ENCODE measurements around the gene RABGEF1.
A peak's percentile ranks its signal among the peaks of the same experiment; 100 is the strongest.
"Not testable (repeated sequence)": the region's sequence is repeated elsewhere in the genome, so short reads cannot be mapped to it uniquely, and the experiment has no call there.

RABGEF1 gene

DNA sequence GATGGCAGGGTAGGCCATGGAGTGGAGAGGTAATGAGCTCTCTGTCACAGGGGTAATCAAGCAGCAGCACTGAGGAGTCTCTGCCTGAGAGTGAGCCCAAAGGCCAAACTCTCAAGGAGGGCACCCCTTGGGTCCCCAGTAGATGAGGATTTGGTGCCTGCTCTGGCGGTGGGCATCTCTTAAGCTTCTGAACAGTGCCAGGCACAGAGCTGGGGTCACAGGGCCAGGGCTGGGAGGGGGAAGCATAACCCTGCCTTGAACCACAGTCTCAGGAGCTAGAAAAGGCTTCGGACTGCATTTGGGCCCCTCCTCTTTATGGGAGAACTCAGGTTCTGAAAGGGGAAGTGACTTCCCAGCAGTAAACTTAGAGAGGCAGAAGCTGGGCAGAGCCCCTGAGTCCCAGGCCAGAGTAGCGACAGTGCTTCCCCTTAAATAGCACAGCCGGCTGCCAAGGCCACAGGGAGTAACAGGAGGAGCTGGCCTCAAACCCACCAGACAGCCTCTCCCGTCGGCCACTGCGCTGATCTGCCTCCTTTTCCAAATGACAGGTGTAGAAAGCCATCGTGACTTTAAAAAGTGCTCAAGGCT is 76.8 kb downstream of the RABGEF1 start:
- peak; percentile 4 to 47 for DNase-seq

DNA sequence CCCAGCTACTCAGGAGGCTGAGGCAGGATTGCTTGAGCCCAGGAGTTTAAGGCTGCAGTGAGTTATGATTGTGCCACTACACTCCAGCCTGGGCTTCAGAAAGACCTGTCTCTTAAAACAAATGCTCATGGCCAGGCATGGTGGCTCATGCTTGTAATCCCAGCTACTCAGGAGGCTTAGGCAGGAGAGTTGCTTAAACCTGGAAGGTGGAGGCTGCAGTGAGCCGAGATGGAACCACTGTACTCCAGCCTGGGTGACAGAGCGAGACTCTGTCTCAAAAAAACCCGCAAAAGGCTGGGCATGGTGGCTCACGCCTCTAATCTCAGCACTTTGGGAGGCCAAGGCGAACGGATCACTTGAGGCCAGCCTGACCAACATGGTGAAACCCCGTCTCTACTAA is 77.4 kb downstream of the RABGEF1 start:
- not testable (repeated sequence) for DNase-seq

DNA sequence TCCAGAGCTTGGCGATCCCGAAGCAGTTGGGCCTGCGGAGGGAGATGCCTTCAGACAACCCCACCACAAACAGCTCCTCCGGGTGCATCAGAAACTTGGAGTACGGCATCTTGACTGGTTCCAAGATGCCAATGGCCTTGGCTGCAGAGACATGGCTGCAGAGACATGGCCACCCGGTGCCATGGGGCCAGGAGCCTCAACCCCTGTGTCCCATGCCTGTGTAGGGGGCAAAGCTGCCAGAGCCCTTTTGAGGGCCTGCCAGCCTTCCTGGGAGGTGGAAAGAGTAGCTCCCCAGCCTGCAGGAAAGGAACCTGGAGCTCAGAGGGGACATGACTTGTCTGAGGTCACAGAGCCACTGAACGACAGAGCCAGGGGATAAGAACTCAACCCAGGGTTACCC is 83.5 kb downstream of the RABGEF1 start:
- no peak for DNase-seq

DNA sequence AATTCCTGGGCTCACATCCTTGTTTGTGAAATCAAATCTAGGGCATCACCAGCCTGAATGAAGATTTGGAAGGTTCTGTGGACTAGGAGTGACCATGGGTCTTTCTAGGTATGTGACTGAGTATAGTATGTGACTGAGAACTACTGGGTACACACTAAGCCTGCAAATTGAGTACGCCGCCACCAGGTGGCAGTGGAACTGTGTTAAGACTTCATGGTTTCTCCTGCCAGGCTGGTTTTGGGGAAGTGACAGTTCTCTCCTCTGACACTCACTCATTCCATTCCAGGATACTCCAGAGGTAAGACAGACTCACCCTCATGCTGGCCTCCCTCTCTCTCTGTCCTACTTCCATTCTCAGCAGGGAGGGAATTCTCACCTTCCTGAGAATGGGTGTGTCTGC is 85.0 kb downstream of the RABGEF1 start:
- DNase-seq, result peak; percentile 6 to 45

DNA sequence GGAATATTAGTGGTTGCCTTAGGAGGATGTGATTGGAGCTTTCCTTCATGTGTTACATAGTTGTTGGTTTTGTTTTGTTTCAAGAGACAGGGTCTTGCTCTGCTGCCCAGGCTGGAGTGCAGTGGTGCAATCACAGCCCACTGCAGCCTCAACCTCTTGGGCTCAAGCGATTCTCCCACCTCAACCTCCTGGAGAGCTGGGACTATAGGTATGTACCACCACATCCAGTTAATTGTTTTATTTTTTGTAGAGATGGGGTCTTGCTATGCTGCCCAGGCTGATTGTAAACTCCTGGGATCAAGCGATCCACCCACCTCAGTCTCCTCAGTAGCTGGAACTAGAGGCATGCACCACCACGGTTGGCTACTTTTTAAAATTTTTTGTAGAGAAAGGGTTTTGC is 86.1 kb downstream of the RABGEF1 start:
- DNase-seq, result no peak

DNA sequence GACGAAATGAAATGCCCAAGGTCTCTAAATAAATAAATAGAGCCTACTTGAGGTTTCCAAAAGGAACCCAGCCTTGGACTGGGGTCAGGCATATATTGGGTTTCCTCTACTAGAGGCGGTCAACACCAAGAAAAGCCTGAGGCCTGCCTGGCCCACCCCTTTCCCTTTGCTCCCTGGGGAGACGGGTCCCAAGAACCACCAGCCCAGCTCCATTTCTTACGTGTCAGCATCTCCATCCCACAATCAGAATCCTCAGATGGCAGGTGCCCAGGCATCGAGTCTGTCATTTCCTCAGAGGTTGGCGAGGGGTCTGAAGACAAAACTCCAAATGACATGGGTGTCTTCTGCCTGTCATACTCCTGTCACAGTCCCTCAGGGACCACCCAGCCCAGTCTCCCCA is 90.4 kb downstream of the RABGEF1 start:
- DNase-seq, result not testable (repeated sequence)

DNA sequence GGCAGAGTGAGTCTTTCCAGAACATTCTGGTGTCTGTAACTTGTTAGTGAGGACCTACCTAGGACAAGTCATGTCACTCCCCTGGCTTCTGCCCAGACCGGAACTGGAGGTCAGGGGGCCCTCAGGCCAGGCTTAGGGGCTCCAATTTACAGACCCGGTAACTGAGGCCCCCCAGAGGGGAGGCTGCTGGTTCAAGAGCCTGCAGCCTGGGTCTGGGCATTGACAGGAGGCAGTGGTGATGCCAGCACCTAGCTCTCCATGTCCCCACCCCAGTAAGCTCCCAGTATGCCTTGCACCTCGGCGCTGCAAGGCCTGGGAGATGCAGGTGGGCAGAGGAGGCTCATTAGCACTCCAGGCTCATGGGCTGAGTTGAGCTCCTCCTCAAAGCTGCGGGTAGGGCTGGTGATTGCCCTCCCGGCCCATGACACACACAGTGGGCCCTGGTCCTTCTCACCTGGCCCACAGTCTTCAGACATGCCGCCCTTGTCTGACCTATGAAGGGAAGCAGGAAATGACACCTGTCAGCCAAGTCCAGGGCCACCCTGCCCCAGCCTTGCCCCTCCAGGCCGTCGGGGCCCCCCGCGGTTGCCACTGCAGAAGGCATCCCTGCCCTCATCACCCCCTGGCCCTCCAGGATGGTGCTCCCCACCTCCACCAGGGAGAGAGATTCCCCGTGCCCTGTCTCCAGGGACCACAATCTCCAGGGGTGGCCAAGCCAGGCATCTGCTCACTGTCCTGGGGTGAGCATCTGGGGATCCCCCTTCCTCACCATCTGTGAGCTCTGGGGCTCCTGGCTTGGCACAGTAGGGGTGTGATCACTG is 92.2 kb downstream of the RABGEF1 start:
- DNase-seq, result no peak

DNA sequence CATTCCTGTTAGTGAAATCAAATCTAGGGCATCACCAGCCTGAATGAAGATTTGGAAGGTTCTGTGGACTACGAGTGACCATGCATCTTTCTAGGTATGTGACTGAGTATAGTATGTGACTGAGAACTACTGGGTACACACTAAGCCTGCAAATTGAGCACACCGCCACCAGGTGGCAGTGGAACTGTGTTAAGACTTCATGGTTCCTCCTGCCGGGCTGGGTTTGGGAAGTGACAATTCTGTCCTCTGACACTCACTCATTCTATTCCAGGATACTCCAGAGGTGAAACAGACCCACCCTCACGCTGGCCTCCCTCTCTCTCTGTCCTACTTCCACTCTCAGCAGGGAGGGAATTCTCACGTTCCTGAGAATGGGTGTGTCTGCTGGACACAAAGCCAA is 96.5 kb downstream of the RABGEF1 start:
- peak; percentile 14 to 46 for DNase-seq

DNA sequence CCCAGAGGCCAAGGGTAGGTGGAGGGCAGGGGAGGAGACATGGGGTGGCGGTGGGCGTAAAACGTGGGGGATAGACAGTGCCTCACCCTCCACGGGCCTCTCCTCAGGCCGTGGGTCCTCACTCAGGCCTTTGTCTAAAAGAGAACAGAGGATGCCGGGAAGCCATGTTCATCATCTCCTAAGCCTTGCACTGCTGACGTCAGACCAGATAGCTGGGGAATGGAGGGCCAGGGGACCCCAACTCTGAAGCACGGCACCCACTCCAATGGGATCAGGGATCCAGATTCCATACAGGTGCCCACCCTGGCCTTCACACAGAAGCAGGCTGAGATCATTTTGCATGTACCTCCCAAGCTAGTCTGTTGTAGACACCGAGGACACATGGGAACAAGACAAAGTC is 97.1 kb downstream of the RABGEF1 start:
- no peak for DNase-seq

DNA sequence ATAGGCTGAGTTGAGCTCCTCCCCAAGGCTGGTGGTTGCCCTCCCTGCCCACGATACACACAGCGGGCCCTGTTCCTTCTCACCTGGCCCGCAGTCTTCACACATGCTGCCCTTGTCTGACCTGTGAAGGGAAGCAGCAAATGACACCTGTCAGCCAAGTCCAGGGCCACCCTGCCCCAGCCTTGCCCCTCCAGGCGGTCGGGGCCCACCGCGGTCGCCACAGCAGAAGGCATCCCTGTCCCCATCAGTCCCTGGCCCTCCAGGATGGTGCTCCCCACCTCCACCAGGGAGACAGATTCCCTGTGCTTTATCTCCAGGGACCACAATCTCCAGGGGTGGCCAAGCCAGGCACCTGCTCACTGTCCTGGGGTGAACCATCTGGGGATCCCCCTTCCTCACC is 99.3 kb downstream of the RABGEF1 start:
- no peak for DNase-seq

DNA sequence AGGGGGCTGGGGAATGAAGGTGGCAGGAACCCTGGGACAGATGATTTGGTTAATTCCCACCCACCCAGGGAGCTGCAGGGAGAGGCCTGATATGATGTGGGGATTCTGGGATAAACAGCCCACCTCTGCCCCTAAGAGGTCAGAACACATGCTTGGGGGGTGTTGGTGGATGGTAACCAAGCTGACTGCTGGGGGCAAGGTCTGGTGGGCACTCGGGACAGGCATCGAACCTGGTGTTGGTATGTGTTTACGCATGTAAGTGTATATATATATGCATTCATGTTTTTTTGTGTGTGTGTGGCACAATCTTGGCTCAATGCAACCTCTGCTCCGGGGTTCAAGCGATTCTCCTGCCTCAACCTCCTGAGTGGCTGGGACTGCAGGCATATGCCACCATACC is 99.8 kb downstream of the RABGEF1 start:
- DNase-seq, result no peak

DNA sequence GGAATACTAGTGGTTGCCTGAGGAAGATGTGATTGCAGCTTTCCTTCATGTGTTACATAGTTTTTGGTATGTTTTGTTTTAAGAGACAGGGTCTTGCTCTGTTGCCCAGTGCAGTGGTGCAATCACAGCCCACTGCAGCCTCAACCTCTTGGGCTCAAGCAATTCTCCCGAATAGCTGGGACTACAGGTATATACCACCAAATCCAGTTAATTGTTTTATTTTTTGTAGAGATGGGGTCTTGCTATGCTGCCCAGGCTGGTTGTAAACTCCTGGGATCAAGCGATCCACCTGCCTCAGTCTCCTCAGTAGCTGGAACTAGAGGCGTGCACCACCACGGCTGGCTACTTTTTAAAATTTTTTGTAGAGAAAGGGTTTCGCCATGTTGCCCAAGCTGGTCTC is 101.4 kb downstream of the RABGEF1 start:
- DNase-seq, result no peak

DNA sequence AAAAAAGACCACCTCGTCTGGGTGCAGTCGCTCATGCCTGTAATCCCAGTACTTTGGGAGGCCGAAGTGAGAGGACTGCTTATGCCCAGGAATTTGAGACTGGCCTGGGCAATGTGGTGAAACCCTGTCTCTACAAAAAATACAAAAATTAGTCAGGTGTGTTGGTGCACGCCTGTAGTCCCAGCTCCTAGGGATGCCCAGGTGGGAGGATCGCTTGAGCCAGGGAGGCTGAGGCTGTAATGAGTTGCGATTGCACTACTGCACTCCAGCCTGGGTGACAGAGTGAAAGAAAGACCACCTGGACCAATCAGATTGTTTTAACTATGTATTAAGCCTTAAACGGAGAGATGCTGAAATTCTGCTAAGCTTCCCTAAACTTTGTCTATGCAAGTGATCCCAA is 103.0 kb downstream of the RABGEF1 start:
- not testable (repeated sequence) for DNase-seq

DNA sequence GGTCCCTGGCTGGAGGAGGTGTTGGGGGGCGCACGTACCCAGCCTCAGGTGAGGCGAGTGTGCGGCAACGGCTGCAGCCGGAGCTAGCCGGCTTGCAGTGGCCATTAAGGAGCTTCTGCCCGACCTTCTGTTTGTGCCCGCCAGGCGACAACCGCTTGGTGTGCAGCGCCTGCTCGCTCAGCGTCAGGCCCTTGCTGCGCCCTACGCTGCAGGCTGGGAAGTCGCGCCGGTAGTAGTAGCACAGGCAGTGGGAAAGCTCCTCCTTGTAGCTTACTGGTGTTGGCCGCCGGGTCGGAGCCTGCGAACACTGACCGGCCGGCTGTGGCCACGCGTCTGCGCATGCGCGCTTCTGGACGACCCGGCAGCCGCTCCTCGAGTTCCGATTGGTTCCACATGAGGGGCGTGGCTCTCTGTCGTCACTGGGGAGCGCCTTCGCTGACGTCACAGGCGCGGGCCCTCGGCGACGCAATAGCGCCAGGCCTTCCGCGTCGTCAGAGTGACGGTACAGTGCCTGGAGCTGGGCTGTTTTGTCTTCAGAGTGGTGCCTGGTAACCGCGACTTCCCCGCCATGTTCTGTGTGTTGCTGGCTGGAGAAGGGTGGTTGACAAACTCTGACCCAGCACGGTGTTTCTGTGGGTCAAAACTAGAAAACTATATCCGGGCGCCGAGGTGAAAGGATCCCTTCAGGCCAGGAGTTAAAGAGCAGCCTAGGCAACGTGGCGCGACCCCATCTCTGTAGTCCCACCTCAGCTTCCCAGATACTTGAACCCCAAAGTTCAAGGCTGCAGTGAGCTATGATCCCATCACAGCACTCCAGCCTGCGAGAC is 104.2 kb downstream of the RABGEF1 start:
- DNase-seq, result peak; percentile 88 to 97

DNA sequence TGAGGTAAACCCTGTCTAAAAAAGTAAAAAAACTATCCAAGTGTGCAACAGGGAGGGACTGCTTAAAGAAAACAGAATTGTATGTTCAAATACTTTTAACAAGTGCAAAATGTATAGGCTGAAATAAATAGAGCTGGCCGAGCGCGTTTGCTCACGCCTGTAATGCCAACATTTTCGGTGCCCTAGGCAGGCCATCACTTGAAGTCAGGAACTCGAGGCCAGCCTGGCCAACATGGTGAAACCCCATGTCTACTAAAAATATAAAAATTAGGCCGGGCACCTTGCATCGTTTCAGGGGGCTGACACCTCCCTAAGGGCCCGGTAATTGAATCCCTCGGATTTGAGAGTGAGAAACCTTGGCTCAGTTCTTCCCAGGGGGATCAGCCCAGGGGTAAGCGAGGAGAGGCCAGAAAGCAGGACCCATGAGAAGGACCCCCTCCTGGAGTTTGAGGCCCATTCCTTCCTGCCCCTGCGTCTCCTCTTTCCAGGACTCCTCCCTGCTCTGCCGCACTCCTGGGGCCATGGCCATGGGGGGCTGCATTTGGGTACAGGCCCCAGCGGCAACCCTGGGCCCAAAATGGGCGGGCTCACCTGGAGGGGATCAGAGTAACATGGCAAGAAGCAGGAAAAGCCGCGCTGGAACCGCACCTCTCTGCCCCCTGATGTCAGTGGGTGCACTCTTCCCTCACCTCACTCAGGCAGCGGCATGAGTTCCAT is 105.0 kb downstream of the RABGEF1 start:
- DNase-seq, result no peak

DNA sequence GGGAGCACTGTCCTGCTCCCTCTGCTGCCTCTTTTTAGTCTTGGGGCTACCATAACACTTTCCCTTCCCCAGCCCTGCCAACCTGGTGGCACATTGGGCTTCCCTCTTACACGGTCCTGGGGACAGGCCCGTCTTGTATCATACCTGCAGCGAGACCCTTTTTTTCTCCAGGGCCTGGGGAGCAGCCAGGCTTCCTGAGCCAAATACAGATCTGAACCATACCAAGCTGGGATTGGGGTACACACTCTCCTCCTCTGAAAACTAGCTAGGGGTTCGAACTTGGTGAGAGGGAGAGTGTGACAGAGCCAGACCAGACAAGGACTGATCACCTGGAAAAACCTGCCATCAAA is 105.5 kb downstream of the RABGEF1 start:
- DNase-seq, result not testable (repeated sequence)

DNA sequence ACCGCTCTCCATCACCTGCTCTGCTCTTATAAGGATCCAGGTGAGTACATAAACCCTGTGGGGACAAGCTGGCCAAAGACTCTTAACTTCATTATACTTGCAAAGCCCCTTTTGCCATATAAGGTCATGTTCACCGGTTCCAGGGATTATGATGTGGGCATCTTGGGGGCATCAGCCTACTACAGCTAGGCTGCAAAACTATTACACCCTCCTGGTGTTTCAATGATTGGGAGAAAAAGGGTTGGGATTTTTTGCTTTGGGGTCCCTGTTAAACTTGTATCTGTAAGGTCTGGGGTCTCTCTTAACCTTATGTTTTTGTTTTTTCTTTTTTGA is 107.0 kb downstream of the RABGEF1 start:
- not testable (repeated sequence) for DNase-seq

DNA sequence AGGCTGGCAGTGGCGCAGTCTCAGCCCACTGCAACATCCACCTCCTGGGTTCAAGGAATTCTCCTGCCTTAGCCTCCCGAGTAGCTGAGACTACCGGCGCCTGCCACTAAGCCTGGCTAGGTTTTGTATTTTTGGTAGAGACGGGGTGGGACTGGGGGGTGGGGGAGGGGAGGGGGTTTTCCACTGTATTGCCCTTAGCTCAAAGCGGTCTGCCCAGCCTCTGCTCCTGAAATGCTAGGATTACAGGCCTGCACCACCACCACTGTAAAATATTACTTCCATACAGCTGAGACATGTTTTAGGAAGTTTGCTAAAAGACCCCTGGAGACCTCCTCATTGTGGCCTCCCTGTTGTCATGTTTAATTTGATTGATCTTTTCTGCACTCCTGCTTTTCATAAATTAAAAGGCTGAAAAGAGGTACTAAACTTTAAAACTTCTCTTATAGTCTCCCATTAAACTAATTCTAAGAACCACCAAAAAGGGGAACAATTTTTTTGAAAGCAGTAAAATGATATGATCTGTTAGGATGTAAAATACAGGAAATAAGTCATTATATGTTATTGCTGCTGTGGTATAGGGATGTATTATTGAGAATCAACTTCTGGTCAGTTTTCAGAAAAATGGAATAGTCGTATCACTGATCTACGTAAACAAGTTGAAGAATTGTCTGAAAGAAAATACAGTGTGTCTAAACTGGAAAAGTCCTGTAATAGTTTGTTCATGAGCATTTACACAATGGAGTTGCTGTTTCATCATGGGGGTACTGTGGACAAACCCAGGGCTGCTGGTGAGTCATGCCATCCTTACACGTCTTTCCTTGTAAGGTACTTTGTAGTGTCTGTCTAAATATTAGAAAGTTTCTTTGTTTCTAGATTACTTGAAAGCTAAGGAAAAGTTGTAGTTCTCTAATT is 107.6 kb downstream of the RABGEF1 start:
- DNase-seq, result peak; percentile 2 to 84

DNA sequence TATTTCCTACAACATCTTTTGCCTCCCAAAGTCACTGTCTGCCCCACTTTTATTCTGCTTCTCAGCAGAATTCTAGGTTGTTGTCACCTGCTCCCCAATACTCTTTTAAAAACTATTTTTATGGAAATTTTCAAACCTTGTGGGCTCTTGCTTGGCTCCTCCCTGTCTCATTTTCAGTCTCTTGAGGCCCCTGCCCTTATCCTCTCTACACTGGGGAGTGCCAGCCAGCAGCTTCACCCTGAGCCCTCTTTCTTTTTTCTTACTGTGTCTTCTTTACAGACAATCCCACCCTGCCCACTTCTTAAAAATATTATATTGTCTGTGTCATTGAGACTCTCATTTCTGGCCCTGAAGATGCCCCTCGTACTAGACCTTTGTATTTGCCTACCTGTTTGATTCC is 118.8 kb downstream of the RABGEF1 start:
- DNase-seq, result no peak

DNA sequence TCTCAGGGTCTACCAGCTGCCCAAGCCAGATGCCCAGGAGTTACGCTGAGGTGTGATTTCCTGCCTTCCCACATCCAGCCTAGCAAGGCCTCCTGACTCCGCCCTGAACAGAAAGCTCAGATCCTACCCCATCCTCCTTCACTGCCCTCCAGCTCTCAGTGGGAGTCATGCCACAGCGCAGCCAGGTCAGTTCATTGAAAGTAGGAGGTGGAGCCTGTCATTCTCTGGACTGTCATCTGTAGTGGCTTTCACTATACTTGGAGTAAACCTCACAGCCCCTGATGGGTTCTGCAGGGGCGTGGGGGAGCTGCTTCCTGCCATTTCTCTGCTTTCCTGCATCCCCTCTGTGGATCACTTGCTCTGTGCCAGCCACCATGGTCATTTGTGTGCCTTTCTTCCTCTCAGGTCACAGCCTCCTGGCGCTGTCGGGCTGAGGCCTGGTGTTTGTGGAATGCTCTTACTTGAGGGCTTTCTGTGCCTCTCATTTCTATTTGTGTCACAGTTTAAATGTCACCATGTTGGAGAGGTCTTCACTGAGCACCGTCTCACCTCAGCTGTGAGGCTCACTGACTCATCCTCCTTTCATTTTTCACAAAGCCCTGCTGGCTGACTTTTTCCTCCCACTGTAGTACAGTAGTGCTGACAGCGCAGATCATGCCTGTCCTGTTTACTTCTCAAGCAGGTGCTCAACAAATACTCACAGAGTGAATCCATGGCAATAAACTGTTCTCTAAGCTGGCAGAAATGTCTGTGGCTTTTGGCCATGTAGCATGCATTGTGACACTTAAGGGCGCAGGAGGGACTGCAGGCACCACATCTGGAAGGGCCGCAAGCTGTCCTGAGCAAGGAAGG is 119.5 kb downstream of the RABGEF1 start:
- DNase-seq, result peak in 1 of 2 donors; percentile 8

DNA sequence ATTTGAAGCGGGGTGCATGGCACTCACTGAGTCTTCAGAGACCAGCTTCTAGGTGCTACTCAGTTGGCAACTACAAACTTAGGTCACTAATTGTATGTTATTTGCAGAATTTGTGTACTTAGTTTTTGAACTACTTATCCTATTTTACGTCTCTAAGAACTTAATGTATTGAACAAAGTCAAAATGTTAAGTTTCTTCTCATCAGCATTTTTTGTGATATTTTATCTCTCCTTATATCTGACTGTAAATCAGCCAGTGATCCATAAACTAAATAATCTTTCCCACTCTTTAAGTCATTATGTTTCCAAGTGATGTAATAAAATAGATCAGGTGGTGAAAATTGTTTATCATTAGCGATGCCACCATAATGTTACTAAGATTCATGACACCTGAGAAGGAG is 120.2 kb downstream of the RABGEF1 start:
- DNase-seq, result no peak

Data from bone marrow (tissue), 2 donors.